ENCODE results near the gene STARD8.

- TF ChIP-seq POLR2AphosphoS5 (IDR thresholded peaks at IDR 0.05; ENCODE audit: borderline replicate concordance, low read depth, low read length) (no peak), EZH2 (IDR thresholded peaks at IDR 0.05) (no peak), FOXP2 (optimal IDR thresholded peaks at IDR 0.05; ENCODE audit: control extremely low read depth, extremely low read length, insufficient read depth) (no peak)
Observed at GRCh38 chrX:68681443-68681941, 34.0 kb downstream of the STARD8 start.
